Left ventricle myocardium inferior (tissue), 1 donor: ENCODE measurements around the gene KRT83. TPM values are rescaled to one million over a fixed set of nuclear protein-coding genes. Genes with fewer than 3 reads are reported as not detected.
"Not testable (repeated sequence)": the region's sequence is repeated elsewhere in the genome, so short reads cannot be mapped to it uniquely, and the experiment has no call there.

Source experiments
- DNase-seq: peaks from one replicate; pipeline ENCODE4 v3.0.0-alpha.2; 2020
- H3K27ac ChIP-seq: fragments of 200-600 bp; replicated peaks from 2 replicates; pipeline ENCODE4 v1.8.0; 2021
- H3K27me3 ChIP-seq: fragments of 200-600 bp; 2 replicates; pipeline ENCODE4 v1.8.0; 2021; ENCODE audit warnings: low read depth
- H3K36me3 ChIP-seq: fragments of 200-600 bp; 2 replicates; pipeline ENCODE4 v1.8.0; 2021
- H3K4me1 ChIP-seq: fragments of 200-600 bp; 2 replicates; pipeline ENCODE4 v1.8.0; 2021
- H3K4me3 ChIP-seq: fragments of 200-600 bp; 2 replicates; pipeline ENCODE4 v1.8.0; 2021; ENCODE audit warnings: mild to moderate bottlenecking, moderate library complexity
- H3K9me3 ChIP-seq: fragments of 200-600 bp; replicated peaks from 2 replicates; pipeline ENCODE4 v1.8.0; 2021
- CTCF ChIP-seq: fragments of 200-600 bp; IDR thresholded peaks from 2 replicates; pipeline ENCODE4 v1.8.0; 2021; ENCODE audit warnings: antibody characterized with exemption, mild to moderate bottlenecking, borderline replicate concordance
- intact Hi-C: fragments of 100-400 bp; cut with micrococcal nuclease; formaldehyde crosslinking; loops from one replicate; pipeline ENCODE4 v1.11.0; 2022
- total RNA-seq: library from RNA; stranded (reverse); fragmentation: NEBNext Ultra II Directional; extraction: Animal tissue kit (Norgen Biotek cat#: 25700); gene quantifications from one replicate; pipeline ENCODE4 v1.2.1, GENCODE V29; 2021
- donor health status: DM: no; HTN: yes; CAD: no; lungs with severe emphysema.

KRT83 gene
- total RNA-seq, 1 donor from 2014 or later, result not detected

DNA sequence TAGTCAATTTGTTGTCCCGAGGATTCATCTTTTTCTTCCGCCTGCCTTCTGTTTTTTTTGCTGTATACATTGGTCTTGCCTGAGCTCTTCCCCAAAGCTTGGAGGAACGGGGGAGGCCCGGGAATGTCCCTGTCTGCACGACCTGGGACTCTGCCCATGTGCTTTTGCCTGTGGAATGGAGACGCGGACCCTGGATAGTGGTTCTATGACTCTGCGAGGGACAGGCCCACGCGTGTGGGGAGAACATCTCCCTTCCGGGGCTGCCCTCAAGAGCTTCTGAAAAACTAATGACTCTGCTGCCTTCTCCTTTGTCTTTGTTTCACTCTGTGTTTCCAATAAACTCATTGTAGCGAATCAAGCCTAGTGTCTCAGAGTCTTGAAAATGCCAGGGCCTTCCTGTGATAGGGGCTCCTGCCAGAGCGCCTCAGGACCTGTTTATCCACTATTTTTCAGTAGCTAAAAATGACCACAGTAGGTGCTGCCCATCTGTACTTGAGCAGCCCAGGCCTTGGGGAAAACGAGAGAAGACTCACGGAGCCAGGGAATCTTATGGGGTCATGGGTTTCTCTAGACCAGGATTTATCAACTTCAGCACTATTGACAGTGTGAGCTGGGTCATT, 12.3 kb downstream of the KRT83 start:
- H3K4me3 ChIP-seq, result peak overlapping the region; percentile 64

DNA sequence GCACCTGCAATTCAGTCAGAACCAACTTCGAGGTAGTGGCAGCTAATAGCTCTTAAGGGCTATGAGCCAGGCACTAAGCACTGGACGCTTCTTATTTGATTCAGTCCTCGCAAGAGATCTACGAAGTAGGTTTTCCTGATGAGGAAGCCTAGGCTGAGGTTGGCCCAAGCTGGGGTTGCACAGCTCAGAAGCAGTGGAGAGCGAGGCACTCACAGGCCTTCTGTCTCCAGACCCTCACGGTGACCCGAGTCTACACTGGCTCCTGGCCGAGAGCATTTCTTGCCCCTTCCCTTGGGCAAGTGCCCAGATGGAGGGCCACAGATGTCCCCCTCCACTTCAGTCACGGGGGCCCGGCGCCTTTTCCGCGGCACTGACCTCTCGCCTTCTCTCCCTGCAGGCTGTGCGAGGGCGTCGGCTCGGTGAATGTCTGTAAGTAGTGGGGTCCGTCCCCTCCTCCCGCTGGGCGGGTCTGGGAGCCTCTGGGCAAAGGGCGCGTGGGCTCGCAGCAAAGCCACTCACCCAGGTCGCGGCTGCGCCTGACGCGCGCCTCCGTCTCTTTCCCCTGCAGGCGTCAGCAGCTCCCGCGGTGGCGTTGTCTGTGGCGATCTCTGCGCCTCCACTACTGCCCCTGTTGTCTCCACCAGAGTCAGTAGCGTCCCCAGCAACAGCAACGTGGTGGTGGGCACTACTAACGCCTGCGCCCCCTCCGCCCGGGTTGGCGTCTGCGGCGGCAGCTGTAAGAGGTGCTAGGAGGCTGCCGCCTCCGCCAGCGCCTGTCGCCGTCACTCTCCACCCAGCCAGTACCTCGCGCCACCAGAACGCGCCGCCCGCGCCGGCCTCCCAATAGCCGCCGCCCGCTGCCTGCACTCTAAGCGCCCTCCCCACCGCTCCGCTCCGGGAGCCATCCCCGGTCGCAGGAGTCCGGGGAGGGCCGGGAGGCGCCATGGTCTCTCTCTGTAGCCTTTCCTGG, 13.1 kb downstream of the KRT83 start:
- peaks cover 79% of the 10 kb centered on the region for H3K27me3 ChIP-seq
- H3K36me3 ChIP-seq, result no peaks in the 10 kb centered on the region
- peak overlapping the region; percentile 64 for H3K4me3 ChIP-seq
- intact Hi-C loops, result no loop called here
- H3K4me1 ChIP-seq, result peaks cover 15% of the 10 kb centered on the region
- no peak overlapping the region for H3K27ac ChIP-seq
- H3K9me3 ChIP-seq, result no peaks in the 10 kb centered on the region
- peak; percentile 35 for DNase-seq
- TF ChIP-seq CTCF, result peak; percentile 43

More for the DNA sequence above, 12.3 kb downstream of the KRT83 start:
- DNase-seq, result no peak
- TF ChIP-seq CTCF, result no peak
- Histone ChIP-seq H3K27me3 (peaks cover 87% of the 10 kb centered on the region), H3K36me3 (no peaks in the 10 kb centered on the region), H3K27ac (no peak overlapping the region), H3K4me1 (peaks cover 15% of the 10 kb centered on the region), H3K9me3 (no peaks in the 10 kb centered on the region)
- intact Hi-C loops, result no loop called here

DNA sequence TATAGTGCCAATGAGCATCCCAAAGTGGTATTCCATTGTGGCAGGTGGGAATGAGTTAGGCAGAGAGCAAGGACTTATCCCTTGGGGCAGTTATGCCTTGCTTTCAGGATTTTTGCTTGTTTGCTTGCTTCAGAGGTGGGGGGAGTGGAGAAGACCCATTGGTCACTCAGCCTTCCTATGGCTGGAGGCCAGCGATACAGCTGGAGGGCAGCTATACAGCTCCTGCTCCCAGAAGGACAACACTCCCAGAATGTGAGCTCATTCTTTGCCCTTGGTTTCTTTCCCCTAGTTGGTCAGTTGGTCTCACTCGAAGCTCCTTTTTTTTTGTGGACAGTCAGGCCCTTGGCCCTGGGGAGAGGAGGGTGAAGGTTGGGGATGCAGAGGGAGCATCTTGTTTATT, 14.5 kb downstream of the KRT83 start:
- Histone ChIP-seq H3K27ac (no peak overlapping the region), H3K36me3 (no peaks in the 10 kb centered on the region), H3K9me3 (no peaks in the 10 kb centered on the region), H3K4me3 (no peak overlapping the region), H3K4me1 (peaks cover 15% of the 10 kb centered on the region), H3K27me3 (peaks cover 68% of the 10 kb centered on the region)
- intact Hi-C loops, result no loop called here
- no peak for DNase-seq
- TF ChIP-seq CTCF, result no peak

GRCh38 chr12:52305921-52306705, 15.1 kb downstream of the KRT83 start:
- intact Hi-C loops, result no loop called here
- TF ChIP-seq CTCF, result peak; percentile 32
- Histone ChIP-seq H3K9me3 (no peaks in the 10 kb centered on the region), H3K27me3 (peaks cover 68% of the 10 kb centered on the region), H3K27ac (no peak overlapping the region), H3K4me3 (no peak overlapping the region), H3K36me3 (no peaks in the 10 kb centered on the region), H3K4me1 (peaks cover 11% of the 10 kb centered on the region)
- no peak for DNase-seq

DNA sequence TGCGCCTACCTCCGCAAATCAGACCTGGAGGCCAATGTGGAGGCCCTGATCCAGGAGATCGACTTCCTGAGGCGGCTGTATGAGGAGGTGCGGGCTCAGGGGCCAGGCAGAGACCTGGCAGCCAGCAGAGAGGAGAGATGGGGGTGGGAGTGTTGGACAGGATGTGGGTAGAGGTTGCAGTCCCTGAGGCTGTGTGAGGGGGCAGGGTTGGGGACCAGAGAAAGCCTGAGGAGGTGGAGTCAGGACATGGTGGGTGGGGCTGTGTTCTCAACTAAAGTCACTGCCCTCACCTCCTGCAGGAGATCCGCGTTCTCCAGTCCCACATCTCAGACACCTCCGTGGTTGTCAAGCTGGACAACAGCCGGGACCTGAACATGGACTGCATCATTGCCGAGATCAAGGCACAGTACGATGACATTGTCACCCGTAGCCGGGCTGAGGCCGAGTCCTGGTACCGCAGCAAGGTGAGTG, 16.2 kb downstream of the KRT83 start:
- intact Hi-C loops, H3K9me3 ChIP-seq, H3K4me1 ChIP-seq, DNase-seq, H3K27ac ChIP-seq, H3K36me3 ChIP-seq, H3K4me3 ChIP-seq: not testable (repeated sequence)
- peaks cover 68% of the 10 kb centered on the region for H3K27me3 ChIP-seq

GRCh38 chr12:52302242-52302914, 18.8 kb downstream of the KRT83 start:
- DNase-seq, H3K4me3 ChIP-seq, H3K27ac ChIP-seq, H3K9me3 ChIP-seq, H3K36me3 ChIP-seq, H3K4me1 ChIP-seq, intact Hi-C loops: not testable (repeated sequence)
- H3K27me3 ChIP-seq, result peaks cover 61% of the 10 kb centered on the region

- DNase-seq, H3K9me3 ChIP-seq, H3K4me3 ChIP-seq, intact Hi-C loops, H3K36me3 ChIP-seq, H3K4me1 ChIP-seq, H3K27ac ChIP-seq: not testable (repeated sequence)
- peaks cover 60% of the 10 kb centered on the region for H3K27me3 ChIP-seq
These were observed 19.5 kb downstream of the KRT83 start for GRCh38 chr12:52301721-52302120.
